ENCODE results near the gene SGCD. TPM values are rescaled to one million over a fixed set of nuclear protein-coding genes. Genes with fewer than 3 reads are reported as not detected.

SGCD gene
- total RNA-seq, 1 experiment from 2014 or later: not detected

DNA sequence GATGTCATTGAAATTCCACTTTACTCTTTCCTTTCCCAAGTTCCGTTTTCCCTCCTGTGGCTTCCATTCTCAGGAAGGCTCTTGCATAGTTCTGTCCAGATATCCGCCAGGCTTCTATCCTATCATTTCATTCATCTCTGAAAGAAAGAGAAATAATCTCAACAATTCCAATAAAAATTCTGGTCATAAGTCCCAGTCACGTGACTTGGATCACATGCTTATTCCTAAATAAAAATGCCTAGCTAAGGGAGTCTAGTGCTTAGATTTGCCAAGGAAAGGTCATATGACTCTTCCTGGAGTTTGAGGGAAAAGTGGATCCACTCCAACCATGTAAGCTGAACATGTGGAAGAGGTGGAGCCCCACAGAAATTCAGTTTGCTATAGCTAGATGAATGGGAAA lies 377.2 kb downstream of the SGCD start (continued):
- TF ChIP-seq, protein P1, sequence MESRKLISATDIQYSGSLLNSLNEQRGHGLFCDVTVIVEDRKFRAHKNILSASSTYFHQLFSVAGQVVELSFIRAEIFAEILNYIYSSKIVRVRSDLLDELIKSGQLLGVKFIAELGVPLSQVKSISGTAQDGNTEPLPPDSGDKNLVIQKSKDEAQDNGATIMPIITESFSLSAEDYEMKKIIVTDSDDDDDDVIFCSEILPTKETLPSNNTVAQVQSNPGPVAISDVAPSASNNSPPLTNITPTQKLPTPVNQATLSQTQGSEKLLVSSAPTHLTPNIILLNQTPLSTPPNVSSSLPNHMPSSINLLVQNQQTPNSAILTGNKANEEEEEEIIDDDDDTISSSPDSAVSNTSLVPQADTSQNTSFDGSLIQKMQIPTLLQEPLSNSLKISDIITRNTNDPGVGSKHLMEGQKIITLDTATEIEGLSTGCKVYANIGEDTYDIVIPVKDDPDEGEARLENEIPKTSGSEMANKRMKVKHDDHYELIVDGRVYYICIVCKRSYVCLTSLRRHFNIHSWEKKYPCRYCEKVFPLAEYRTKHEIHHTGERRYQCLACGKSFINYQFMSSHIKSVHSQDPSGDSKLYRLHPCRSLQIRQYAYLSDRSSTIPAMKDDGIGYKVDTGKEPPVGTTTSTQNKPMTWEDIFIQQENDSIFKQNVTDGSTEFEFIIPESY (IDR thresholded peaks at IDR 0.05; ENCODE audit: extremely low read depth, insufficient replicate concordance, low read length): no peak
- TF ChIP-seq FOSL1 (IDR thresholded peaks at IDR 0.05; ENCODE audit: low read depth) (no peak), CBX3 (IDR thresholded peaks at IDR 0.05; ENCODE audit: low read depth) (no peak), EZH2phosphoT487 (IDR thresholded peaks at IDR 0.05; ENCODE audit: borderline replicate concordance) (no peak), ZFX (IDR thresholded peaks at IDR 0.05) (no peak), SRF (IDR thresholded peaks at IDR 0.05; ENCODE audit: low read depth) (no peak)

DNA sequence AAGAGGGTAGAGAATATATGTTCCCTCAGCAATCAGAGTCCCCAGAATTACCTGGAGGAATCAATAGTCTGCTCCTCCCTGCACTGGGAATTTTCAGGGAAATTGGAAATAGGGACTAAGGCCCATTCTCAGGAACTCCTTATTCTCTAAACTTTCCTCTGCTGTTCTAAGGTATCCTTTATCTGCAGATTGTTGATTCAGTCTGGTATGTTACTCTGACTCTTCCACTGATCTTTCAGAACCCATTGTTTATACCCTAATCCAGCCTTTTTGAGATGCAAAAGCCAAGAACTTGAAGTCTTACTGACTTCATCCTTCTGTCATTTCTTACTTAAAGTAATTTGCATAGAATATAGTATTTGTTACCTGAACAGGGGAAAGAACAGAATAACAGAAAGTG lies 379.7 kb downstream of the SGCD start:
- no peak overlapping the region for H3K9ac ChIP-seq (ENCODE audit: low read length)
- H3K9me3 ChIP-seq (ENCODE audit: control insufficient read depth in 1 of 2, insufficient read depth in 1 of 2, low read depth in 1 of 2, low read length in 2 of 2): no peaks in the 10 kb centered on the region
- TF ChIP-seq CEBPB (IDR thresholded peaks at IDR 0.05; ENCODE audit: low read depth) (no peak), ELF1 (IDR thresholded peaks at IDR 0.05; ENCODE audit: borderline replicate concordance, low read depth) (no peak), ZFX (IDR thresholded peaks at IDR 0.05) (no peak), CBX3 (IDR thresholded peaks at IDR 0.05; ENCODE audit: low read depth) (no peak), YY1 (IDR thresholded peaks at IDR 0.05; ENCODE audit: extremely low read depth, insufficient replicate concordance, low read depth, low read length) (no peak), SP1 (IDR thresholded peaks at IDR 0.05; ENCODE audit: low read depth) (no peak), SRF (IDR thresholded peaks at IDR 0.05; ENCODE audit: low read depth) (no peak), TCF7L2 (IDR thresholded peaks at IDR 0.05; ENCODE audit: borderline replicate concordance, extremely low read depth, insufficient read depth, insufficient read length) (no peak), EZH2phosphoT487 (IDR thresholded peaks at IDR 0.05; ENCODE audit: borderline replicate concordance) (no peak)
- TF ChIP-seq, protein P2, sequence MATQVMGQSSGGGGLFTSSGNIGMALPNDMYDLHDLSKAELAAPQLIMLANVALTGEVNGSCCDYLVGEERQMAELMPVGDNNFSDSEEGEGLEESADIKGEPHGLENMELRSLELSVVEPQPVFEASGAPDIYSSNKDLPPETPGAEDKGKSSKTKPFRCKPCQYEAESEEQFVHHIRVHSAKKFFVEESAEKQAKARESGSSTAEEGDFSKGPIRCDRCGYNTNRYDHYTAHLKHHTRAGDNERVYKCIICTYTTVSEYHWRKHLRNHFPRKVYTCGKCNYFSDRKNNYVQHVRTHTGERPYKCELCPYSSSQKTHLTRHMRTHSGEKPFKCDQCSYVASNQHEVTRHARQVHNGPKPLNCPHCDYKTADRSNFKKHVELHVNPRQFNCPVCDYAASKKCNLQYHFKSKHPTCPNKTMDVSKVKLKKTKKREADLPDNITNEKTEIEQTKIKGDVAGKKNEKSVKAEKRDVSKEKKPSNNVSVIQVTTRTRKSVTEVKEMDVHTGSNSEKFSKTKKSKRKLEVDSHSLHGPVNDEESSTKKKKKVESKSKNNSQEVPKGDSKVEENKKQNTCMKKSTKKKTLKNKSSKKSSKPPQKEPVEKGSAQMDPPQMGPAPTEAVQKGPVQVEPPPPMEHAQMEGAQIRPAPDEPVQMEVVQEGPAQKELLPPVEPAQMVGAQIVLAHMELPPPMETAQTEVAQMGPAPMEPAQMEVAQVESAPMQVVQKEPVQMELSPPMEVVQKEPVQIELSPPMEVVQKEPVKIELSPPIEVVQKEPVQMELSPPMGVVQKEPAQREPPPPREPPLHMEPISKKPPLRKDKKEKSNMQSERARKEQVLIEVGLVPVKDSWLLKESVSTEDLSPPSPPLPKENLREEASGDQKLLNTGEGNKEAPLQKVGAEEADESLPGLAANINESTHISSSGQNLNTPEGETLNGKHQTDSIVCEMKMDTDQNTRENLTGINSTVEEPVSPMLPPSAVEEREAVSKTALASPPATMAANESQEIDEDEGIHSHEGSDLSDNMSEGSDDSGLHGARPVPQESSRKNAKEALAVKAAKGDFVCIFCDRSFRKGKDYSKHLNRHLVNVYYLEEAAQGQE (IDR thresholded peaks at IDR 0.05; ENCODE audit: low read depth): no peak
- CTCF ChIA-PET: no interaction called here
- no peaks in the 10 kb centered on the region for H3K79me2 ChIP-seq (ENCODE audit: insufficient read depth, low read length)
- intact Hi-C loops (cut with micrococcal nuclease): no loop called here
- H3K27ac ChIP-seq (ENCODE audit: low read depth, low read length): no peak overlapping the region
- no peaks in the 10 kb centered on the region; the same call in 1 of the 2 replicates for H3K27me3 ChIP-seq (ENCODE audit: insufficient read depth, low read length)
- H3K4me3 ChIP-seq (replicated peaks in 1 of 2; ENCODE audit: low read depth in 1 of 2, low read length in 2 of 2): no peak overlapping the region
- H4K20me1 ChIP-seq (ENCODE audit: insufficient read depth): no peaks in the 10 kb centered on the region
- POLR2A ChIA-PET: no interaction called here
- H3K9me2 ChIP-seq (ENCODE audit: insufficient read depth): no peaks in the 10 kb centered on the region
- no peak overlapping the region for H3K4me2 ChIP-seq (ENCODE audit: low read length)
- no peak overlapping the region for H2AFZ ChIP-seq (ENCODE audit: low read depth, low read length, poor library complexity, severe bottlenecking)
- ATAC-seq: no peak
- BruUV-seq (replicated peaks): no TSS peak
- DNase-seq (ENCODE audit: low read depth, low spot score): no peak
- no peaks in the 10 kb centered on the region for H3K36me3 ChIP-seq (ENCODE audit: control insufficient read depth in 1 of 2, insufficient read depth in 2 of 2, low read length in 2 of 2)
- RAD21 ChIA-PET (ENCODE audit: low non-redundant PET in 1 of 2, low total read pairs in 2 of 2, uncharacterized antibody in 2 of 2, unreplicated experiment in 2 of 2): no interaction called here
- H3K4me1 ChIP-seq (ENCODE audit: control insufficient read depth in 1 of 2, insufficient read depth in 2 of 2, low read length in 2 of 2): no peaks in the 10 kb centered on the region

All from HCT116 (cell line).